GM21737 (cell line): ENCODE results near the gene ICA1.
"Not testable (repeated sequence)": the region's sequence is repeated elsewhere in the genome, so short reads cannot be mapped to it uniquely, and the experiment has no call there.

Experiments
- ATAC-seq: cut with Tn5 transposase; IDR thresholded peaks from one replicate; pipeline ENCODE4 v1.9.1; 2021; ENCODE audit warnings: mild to moderate bottlenecking, moderate library complexity; ENCODE audit not compliant: unreplicated experiment

Gene ICA1

GRCh38 chr7:8263048-8263447, 1.1 kb upstream of the ICA1 start:
- no peak for ATAC-seq

DNA sequence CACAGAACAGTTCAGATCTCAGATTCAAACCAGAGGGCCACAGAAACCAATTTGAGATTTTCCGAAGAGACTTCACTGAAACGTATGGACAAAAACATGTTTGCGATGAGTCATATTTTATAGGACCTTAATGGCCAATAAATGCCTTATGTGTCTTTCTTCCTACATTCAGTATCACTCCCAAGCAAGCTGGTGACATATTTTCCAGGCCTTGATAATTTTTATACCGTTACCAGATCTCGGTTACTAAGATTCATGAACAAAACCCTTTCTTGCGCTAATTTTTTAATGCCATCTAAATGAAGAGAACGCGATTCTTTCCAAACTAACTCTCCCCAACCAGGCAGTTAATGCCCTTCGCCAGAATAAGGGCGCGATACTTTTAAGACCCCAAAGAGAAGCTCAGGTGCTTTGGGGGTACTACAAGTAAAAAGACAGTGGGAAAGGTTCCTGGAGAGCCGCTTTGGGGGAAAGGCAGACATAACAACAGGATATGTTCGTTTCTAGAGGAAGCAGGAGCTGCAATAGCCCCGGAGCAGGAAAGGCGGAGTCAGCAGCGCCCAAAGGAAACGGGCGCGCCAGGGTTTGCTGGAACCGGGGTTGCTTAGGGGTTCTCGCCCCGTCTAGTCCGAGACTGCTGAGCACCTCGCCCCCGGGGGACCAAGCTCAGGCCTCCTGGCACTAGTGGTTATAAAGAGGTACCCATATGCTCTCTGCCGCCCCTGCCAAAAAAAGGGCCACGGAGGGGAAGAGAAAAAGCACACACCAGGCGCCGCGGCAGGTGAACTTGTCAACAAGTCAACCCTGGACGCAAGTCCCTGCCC, 884 bp downstream of the ICA1 start:
- ATAC-seq = peak; percentile 24

- ATAC-seq = no peak
Observed at GRCh38 chr7:8259586-8260222, 2.3 kb downstream of the ICA1 start.

- no peak for ATAC-seq
Observed at GRCh38 chr7:8258734-8259133, 3.2 kb downstream of the ICA1 start.

- no peak for ATAC-seq
Observed at GRCh38 chr7:8258166-8258565, 3.8 kb downstream of the ICA1 start.

- ATAC-seq = no peak
Observed at GRCh38 chr7:8255680-8256655, 6.0 kb downstream of the ICA1 start.

DNA sequence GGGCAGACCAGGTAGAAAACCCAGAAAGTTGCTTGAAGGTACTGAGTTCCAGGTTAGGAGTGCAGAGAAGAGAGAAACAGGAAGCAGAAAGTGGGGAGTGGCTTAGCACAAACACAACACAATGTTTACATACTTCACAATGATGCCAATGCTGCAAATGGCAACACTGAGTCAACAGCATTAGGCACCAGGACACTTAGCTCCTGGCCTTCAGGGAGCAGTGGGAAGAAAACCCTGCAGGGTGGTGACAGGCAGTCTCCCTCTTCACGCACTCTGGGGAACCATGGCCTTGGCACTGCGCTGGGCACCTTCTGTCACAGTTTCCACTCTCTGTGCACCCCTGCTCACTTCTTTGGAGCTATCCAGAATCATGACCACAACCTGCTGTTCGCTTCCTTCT, 7.3 kb downstream of the ICA1 start:
- no peak for ATAC-seq

DNA sequence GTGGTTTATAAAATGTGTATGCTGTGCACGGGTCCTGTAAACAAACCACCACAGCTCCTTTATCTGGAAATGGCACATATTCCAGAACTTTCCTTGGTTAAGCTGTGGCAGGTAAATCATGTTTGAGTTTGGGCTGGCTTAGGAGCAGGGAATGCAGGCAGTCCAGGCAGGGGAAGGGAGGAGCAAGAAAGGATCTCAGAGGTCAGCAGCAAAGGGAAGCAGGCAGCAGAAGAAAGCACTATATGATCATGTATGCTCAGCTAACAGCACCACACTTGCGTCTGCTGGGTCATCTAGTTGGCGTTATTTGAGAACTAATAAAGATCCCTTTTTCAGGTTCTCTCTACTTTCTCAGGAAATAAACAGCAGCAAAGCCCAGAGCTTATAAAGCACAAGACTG, 7.8 kb downstream of the ICA1 start:
- no peak for ATAC-seq

- ATAC-seq = no peak
Observed at GRCh38 chr7:8251195-8251594, 10.8 kb downstream of the ICA1 start.

- no peak for ATAC-seq
Observed at GRCh38 chr7:8250547-8250946, 11.4 kb downstream of the ICA1 start.

GRCh38 chr7:8249121-8249520, 12.8 kb downstream of the ICA1 start:
- ATAC-seq = no peak

DNA sequence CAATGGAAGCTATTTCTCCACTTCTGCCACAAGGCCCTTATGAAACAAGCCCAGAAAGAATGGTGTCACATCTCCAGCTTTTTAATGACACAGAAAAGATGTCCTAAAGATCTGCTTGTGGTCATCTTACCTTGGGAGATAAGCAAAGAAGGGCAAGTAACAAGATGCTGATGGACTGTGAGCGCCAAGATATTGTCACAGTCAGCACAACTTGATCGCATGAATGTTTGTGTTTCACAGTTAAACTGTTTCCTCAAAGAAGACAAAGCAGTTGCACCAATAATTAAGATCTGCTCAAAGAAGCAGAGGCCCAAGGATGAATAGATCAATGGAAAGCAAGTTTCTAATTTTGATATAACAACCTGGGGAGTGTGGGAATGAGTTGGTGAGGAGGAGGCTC, 15.9 kb downstream of the ICA1 start:
- ATAC-seq = no peak

DNA sequence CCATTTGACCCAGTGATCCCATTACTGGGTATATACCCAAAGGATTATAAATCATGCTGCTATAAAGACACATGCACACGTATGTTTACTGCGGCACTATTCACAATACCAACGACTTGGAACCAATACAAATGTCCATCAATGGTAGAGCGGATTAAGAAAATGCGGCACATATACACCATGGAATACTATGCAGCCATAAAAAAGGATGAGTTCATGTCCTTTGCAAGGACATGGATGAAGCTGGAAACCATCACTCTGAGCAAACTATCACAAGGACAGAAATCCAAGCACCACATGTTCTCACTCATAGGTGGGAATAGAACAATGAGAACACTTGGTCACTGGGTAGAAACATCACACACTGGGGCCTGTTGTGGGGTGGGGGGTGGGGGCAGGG, 16.9 kb downstream of the ICA1 start:
- not testable (repeated sequence) for ATAC-seq

DNA sequence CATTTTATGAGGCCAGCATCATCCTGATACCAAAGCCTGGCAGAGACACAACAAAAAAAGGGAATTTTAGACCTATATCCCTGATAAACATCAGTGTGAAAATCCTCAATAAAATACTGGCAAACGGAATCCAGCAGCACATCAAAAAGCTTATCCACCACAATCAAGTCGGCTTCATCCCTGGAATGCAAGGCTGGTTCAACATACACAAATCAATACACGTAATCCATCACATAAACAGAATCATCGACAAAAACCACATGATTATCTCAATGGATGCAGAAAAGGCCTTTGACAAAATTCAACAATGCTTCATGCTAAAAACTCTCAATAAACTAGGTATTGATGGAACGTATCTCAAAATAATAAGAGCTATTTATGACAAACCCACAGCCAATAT, 18.9 kb downstream of the ICA1 start:
- not testable (repeated sequence) for ATAC-seq

DNA sequence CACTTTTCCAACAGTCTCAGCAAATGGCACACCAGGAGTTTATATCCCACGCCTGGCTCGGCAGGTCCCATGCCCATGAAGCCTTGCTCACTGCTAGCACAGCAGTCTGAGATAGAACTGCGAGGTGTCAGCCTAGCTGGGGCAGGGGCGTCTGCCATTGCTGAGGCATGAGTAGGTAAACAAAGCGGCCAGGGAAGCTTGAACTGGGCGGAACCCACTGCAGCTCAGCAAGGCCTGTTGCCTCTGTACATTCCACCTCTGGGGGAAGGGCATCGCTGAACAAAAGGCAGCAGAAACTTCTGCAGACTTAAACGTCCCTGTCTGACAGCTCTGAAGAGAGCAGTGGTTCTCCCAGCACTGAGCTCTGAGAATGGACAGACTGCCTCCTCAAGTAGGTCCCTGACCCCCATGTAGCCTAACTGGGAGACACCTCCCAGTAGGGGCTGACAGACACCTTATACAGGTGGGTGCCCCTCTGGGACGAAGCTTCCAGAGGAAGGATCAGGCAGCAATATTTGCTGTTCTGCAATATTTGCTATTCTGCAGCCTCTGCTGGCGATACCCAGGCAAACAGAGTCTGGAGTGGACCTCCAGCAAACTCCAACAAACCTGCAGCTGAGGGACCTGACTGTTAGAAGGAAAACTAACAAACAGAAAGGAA, 22.1 kb downstream of the ICA1 start:
- ATAC-seq = not testable (repeated sequence)

DNA sequence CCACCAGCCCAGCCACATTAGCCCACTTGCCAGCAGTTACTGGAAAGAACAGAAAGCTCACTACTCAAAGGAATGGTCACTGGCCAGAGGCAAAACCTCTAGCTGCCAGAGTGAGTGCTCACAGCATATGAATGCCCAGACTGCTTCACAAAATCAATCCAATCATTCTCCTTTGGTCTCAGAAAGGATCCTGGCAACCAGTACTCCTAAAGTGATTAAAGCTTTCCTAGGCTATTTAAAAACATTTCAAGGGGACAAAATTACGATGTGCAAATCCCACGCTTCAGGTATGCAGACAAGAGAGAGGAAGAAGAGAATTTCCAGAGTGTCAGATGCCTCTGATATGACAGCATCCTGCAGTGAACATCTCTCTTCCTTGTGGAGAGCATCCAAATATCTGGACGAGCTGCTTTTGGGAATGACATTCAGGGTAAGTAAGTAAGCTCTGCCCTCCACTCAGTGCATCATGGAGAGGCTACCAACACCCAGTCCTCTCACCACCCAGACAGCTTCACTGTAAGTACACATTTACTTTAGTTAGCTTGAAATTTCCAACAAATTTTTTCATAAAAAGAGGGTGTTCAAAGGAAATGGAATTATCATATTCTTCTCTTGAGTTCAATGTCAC, 25.1 kb downstream of the ICA1 start:
- ATAC-seq = no peak

GRCh38 chr7:8232999-8233847, 28.7 kb downstream of the ICA1 start:
- no peak for ATAC-seq

DNA sequence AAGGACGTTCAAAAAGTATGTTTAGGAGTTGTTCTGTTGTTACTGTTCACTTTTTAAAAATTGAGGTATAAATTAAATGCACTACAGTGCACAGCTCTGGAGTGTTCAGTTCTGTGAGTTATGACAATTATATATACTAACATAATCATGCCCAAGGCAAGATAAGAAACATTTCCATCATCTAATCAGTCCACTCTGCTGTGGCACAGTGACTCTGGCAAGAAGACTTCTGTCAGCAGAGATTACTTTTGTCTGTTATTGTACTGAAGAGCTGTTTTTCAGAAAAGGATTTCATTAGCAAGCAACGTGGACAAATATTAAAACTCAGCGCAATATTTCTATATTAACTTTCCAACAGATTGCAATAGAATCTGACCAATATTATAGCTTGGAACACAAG, 32.0 kb downstream of the ICA1 start:
- no peak for ATAC-seq
